GM19397 (cell line): ENCODE data around the gene MEF2D.

Source experiments
- ATAC-seq: cut with Tn5 transposase; IDR thresholded peaks from one replicate; pipeline ENCODE4 v1.9.1; 2021; ENCODE audit warnings: mild to moderate bottlenecking, moderate library complexity; ENCODE audit not compliant: unreplicated experiment

MEF2D gene

DNA sequence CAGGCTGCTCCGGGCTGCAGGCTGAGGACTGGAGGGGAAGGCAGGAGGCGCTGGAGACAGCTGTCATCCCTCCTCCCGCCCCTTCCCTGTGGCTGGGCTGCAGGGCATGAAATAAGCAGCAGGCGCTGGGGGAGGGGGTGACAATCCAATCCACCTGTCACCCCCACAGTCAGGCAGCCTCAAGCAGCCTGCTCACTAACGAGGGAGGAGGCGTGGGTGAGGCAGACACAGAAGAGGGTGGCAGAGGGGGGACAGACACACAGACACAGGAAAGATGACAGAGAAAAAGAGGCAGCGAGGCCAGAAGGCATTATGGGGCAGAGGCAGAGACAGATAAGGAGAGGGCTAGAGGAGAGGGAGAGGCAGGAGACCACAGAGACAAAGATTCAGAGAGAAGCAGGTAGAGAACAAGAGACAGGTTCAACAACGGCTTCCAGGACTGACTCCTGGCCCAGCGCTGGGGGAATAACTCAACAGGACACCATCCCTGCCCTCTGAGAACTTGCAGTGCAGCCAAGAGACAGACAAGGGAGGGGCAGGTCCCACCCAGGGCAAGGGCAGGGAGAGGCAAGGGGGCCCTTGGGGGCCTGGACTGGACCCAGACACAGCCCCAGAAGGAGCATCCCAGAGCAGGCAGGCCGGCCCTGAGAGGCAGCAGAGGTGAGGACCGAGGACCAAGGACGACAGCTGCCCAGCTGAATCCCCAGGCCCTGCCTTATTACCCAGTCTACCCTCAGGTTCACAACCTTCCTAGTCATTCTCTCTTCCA, 11.2 kb downstream of the MEF2D start:
- ATAC-seq: peak; percentile 8

DNA sequence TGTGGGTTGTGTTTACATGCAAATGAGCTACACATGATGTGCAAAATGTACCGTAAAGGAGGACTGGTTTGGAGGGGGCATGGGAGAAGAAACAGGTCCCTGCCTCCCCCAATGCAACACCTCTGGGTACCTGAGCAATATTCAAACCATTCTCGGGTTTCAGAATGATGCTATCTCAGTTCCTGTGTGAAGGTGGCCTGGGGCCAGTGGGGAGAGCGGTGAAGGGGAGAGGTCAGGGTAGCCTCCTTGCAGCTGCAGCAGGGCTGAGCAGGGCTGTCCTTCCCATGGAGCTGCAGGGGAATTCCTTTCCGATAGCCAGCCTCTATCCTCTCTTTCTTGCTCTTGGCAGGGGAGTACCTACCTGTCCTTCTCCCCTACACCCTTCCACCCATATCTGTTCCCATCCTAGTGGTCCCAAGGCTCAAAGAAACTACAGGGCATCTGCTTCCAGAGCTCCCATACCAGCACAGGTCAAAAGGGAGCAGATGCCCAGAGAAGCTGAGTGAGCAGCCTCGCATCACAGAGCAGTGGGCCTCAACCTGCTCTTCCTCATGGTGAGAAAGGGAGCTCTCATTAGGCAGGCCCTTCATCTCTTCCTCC, 11.9 kb downstream of the MEF2D start:
- ATAC-seq: peak; percentile 45

DNA sequence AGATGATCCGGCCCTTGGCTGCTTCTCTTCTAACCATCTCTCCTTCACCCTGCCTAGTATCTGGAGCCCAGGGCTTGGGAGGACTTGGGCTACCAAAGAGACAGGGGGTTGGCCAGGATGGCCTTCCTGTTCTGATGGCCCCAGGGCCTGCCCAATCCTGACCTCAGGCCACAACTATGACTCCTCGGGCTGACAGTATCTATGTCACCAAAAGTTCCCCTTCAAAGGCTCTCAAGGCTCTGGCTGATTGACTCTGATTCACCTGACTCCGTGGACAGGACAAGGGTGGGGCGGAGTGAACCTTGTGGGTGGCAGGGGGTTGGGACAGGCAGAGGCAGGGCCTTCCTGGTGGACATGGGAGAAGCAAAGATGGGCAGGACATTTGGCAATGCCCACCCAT, 12.7 kb downstream of the MEF2D start:
- ATAC-seq: no peak

DNA sequence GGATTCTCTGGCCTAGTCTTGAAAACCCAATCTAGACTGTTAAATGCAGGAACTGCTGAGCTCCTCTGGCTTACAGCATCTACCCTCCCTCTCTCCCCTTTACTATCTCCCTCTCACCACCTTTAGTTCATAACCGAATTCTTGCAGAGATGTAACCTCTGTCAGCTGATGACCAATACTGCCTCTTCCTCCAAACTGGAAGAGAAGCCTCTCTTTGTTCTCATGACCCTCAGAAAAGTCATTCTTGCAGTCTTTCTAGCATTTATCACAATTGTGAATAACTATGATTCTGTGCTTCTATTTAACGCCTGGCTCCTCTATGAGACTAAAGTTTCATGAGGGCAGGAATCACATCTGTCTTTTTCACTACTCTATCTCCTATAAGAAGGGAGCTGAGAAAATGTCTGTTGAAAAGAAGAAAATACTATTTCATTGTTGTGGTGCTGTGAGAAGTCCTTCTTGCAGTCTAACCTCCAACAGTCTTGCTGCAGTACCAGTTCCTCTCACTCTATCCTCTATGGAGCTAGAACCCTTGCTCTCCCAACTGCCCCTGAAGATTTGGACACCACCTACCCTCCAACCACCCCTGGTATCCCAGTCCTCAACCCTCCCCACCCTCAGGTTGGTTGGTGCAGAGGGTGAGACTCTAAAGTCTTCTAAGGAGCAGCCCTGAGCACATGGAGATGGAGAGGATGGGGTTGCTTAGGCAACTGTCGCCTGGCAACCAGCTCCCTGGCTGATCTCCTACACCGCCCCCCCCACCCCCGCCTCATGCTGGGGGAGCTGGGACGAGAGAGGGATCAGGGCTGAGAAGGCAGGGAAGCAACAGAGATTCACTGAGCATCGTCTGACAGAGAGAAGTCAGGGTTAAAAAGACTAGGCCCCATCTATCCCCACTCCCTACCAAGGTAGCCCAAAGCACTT, 13.9 kb downstream of the MEF2D start:
- no peak for ATAC-seq

DNA sequence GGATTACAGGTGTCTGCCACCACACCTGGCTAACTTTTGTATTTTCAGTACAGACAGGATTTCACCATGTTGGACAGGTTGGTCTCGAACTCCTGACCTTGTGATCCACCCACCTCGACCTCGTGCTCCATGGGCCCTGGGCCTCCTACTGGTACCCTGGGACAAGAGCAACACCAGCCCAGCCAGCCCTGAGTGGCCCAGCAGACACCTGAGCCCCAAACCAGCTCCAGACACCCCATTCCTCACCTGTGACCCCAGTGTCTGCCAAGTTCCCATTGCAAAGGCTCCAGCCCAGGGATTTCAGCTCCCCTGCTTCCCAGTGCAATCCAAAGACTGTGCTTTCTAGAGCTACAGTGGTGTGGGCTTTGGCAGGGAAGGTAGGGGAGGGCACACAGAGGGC, 14.6 kb downstream of the MEF2D start:
- ATAC-seq: no peak

DNA sequence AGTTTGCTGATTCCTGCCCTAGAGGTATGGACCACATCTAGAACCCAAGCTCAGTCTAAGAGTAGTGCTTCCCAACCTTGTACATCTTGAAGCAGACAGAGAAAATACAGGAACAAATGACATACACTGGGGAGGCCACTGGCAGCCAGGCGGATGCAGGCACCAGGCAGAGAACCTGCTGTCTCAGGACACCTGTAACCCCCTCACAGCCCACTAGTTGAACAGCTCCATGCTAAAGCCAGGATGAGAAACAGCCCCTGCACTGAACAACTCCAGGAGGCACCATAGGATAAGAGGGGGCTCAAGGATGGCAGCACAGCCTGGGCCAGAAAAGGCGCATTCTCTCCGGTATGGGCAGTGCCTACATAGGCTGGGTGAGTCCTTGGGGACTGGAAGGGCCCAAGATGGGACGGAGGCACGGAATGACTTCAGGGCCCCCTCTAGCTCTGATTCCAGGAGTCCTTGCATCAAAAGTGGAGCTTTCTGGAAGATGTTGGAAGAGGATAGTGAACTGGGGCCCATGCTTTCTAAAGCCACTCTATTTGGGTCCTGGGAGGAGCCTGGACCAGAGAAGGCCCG, 16.0 kb downstream of the MEF2D start:
- ATAC-seq: no peak

DNA sequence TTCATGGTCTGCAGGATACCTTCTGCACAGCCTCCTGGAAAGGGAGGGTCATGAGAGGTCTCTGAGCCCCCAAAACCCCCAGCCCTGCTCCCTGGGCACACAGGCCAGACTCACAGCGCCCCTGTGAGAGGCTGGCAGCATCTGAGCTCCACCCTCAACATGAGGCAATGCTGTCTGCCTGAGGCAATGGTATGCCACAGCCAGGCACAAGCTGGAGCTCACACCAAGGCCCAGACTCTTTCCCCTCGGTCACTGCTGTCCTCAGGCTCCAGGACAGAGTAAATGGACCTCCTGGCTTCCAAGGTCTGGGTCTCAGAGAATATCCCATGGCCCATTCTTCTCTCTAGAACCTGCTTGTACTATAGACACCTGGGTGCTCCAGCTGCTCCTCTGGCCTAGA, 17.2 kb downstream of the MEF2D start:
- ATAC-seq: no peak

DNA sequence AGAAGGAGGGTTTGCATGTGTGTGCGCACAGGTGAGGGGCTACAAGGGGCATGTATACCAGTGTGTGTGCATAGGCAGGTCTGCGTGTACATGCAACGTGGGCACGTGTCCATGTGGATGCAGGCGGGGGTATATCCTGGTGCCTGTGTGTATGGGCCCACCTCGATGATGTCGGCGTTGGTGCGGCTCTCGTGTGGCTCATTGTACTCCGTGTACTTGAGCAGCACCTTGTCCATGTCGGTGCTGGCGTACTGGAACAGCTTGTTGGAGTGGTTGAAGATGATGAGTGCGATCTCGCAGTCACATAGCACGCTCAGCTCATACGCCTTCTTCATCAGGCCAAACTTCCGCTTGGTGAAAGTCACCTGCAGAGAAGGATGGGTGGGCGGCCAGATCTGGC, 18.3 kb downstream of the MEF2D start:
- ATAC-seq: no peak

DNA sequence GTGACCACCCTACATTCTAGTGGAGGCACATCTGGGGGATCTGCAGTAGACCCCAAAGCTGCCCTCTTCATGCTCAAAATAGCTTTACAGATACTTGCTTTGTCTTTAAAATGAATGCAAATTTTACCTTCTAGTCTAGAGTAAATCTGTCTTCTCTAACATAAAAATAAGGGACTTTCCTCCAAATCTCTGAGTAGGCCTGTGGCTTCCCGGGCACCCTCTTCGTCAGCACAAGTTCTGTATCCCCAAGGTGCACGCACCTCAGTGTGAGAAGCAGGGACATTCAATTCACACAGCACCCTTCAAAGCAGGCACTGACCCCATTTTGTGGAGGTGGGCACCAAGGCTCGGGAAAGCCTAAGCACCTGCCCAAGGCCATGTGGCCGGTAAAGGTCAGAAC, 19.0 kb downstream of the MEF2D start:
- no peak for ATAC-seq

DNA sequence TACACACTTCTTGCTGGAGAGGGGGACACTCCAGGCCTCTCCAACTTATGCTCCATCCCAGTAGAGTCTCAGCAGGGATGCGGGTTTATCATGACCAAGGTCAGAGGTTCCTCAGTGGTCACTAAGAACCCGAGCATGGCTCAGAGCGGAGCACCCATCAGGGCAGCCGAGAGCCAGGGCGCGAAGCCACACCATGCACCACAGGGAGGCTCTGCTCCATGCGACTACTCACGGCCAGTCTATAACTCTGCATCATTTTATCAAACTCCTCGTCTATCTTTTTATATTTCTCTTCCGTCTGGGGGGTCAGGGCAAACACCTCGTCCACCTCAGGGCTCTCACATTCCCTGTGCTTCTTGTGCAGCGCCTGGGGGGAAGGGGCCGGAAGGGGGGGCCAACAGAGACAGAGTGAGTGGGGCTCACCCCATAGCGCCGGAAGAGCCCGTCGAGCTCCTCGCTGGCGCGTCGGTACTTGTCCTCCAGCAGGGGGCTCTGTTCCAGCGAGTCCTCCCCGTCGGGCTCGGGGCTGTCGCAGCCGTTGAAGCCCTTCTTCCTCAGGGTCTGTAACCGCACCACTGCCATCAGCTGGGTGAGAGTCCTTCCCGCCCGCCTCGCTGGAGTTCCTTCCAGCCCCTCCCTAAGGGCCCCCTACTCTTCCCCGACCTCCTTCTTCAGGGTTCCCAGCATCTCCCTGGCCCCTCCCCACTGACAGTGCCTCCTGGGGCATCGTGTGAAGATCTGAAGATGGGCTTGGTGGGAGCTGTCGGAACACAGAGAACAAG, 20.0 kb downstream of the MEF2D start:
- no peak for ATAC-seq

DNA sequence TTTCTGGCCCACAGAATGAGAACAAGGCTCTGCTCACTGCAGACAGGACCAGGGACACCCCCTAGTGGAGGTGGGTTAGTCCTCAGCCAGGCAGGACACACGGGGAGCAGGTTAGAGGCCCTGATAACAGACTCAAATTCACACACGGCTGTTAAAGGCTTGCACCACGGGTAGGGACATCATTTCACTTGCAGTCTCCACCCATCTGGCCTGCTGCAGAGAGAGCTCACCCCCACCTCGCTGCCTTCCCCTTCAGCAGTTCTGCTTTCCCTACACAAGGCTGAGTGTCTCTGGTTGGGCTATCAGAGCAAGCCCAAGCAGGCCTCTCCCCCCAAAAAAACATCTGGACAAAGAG, 20.6 kb downstream of the MEF2D start:
- ATAC-seq: no peak

DNA sequence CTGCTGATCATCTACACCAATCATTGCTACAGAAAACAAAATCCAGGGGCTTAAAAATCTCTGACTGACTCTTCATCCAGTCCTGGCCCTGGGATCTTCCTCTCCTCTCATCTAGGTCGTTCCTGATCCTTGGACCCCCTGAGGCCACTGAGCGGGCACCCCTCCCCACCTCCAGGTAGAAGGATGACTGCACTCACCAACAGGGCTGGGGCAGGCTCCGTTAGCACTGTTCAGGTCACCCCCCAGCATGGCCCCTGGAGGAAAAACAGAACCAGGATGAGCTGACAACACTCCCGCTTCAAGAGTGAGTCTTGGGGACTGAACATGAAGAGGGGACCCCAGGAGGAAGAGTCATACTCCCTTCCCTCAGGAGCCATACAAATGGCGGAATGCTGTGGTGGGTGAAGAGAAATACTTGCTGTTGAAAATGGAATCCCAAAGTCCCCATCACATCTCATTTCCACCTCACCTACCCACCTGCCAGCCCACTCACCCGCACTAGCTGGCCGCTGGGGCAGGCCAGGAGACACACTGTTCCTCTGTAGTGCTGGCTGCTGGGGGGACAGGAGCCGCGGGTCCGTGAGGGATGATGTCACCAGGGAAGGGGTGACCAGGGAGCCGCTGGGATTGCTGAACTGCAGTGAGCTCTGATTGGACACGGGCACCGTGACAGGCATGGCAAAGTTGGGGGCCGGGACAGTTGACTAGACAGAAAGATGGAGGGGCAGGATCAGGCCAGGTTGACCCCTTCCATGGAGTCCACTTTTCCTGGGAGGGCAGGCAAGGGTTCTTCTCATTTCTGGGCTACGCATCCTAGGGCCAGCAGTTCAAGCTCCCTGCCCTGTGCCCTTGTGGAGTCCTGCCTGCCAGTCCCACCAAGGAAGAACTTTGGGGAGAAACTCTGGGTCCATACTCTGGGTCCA, 21.2 kb downstream of the MEF2D start:
- ATAC-seq: no peak

DNA sequence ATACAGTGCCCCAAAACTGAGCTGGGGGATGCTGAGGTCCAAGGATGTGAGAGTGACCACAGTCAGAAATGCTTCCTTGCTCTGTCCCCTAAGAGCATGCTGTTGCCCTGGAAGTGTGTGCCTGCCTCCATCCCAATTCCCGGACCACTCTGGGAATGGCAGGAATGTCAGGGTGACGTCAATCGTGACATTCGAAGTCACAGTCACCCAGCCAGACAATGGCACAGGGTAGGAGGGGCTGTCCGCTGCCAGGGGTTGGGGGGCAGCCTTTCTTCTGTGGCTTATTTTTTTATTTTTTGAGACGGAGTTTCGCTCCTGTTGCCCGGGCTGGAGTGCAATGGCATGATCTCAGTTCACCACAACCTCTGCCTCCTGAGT, 22.3 kb downstream of the MEF2D start:
- ATAC-seq: no peak

DNA sequence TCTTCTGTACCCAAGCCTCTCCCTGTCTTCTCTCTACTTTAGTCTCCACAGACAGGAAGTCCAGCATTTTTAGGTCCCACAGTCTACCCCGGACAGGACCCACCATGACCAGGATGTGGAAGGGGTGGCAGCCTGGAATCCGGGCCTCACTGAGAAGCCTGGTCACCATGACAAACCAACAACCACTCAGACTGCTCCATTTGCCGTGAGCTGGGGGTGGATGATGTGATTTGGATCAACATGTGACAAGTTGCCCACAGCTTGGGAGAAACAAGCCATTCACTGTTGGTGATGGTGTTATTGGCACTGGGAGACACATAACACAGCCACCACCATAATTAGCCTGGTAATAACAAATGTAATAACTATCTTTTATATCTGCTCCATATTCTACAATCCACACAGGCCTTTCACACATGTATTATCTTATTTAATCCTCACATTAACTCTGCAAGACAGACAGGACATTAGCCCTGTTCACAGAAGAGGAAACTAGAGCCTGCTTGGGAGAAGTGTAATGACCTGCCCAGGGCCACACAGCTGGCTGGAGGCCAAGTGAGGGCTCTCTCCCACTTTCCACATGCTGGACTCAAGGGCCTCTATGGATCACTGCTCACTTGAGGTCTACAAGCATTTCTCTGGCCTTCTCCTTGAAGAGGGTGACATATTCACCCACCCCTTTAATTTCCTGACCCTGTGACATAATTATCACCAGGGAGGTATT, 22.9 kb downstream of the MEF2D start:
- ATAC-seq: no peak

DNA sequence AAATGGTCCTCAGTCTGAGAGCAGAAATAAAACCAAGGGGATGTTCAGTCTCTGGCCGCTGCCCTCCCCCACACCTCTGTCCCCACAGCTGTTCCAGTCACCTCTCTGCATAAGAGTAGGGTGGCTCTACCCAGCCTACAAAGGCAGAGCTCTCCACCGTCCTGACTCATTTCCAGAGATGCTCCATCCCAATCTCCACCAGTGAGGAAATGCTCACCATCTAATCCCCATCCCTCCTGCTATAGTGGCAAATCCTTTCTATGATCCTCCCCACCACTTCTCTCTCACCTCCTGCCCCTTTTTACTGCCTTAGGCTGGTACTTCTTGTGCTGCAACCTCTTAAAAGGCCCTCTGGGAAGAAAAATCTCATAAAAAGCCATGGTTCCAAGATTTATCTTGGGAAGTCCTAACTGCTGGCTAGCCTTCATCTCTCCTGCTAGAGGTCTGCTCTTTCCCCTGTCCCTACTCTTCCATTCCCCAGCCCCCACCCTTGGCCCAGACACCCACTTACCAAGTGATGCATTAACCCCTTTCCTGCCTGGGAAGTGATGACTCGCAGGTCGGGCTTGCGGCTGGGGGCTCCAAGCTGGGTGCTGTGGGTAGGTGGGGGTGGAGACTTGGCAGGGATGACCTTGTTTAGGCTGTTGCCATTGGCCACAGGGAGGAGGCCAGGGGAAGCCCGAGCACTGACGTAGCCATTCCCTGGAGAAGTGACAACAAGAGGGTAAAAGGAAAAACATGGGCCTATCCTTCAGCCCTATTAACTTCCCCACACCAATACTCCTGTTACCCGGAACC, 23.9 kb downstream of the MEF2D start:
- no peak for ATAC-seq

DNA sequence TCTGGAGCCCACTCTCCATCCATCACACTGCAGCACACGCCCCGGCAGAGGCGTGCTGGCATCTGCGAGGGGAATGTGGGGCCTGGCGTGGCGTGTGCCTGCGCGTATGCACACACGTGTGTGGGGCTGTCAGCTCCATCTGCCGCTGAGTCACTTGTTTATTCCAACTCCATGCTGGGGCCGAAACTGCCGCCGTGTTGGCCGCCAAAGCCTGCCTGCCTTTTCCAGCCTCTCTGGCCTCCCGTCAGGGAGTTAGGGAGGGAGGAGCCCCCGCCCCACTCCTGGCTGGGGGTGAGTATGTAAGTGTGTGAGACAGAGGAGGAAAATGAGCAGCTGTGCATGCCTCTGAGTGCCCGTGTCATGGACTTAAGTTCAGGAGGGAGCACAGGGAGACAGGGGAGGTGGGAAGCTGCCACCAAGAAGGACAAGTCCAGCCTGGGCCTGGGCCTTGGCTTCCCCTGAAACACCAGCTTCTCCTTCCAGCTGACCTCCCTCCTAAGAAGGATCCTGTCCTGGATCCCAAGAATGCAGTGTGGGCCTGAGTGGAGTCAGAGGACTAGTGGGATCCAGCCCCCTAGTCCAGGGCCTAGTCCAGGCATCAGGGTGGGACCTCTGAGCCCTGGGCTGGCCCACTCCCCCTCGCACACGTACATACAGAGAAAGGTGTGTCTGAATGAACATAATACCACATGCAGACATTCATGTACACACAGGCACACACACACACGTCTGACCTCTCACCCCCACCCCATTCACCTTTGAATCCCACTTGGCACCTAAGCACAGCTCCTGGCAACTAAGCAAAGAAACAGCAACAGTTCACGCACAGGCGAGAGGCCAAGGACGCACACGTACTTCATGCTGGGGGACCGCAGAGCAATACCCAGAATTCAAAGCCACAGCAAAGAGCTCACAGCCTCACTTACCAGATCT, 24.7 kb downstream of the MEF2D start:
- ATAC-seq: no peak

DNA sequence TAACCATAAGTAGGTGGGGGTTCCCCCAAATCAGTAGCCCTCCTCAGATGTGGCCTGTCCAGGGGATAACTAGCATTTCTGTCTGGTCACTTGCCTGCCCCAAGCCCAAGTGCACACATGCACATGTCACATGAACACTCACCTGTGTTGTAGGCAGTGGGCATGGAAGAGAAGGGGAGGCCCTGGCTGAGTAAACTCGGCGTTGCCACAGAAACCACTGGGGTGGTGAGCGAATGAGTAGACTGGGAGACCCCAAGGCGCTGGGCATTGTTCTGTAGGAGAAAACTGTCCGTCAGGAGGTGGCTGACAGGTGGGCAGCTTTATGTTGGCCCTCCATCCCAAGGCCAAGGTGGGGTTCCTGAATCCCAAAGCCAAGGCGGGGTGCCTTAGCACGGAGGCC, 25.6 kb downstream of the MEF2D start:
- no peak for ATAC-seq
